ENCODE data around the gene PNPLA3.
A peak's percentile ranks its signal among the peaks of the same experiment; 100 is the strongest.

The PNPLA3 gene

DNA sequence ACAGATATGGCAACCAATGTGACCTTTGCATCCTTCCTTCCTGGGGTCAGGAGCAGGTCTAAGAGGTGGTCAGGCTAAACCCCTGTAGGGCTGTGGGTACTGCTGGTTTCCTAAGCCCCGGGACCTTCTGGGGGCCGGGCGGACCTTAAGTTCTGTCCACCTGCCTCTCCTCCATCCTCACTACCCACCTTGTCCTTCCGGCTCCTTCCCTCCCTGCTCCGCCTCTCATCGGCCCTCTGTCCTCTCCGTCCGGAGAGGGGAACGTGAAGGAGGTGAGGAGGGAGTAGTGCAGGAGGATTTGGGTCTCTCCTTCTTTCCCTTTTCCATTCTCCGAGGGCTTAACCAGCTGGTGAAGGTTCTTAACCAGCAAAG, 72.2 kb downstream of the PNPLA3 start:
- H4K20me1 ChIP-seq (ENCODE audit: control insufficient read depth, insufficient read depth, low read depth, low read length) = peaks cover 6% of the 10 kb centered on the region; the same call in 1 of the 2 replicates
- H3K79me2 ChIP-seq (ENCODE audit: control insufficient read depth, low read length) = 0 out of 2 replicates have a peak, but pooled peaks cover 7% of the 10 kb centered on the region
- H3K4me1 ChIP-seq (ENCODE audit: control insufficient read depth, low read length) = peaks cover 47% of the 10 kb centered on the region
- H3F3A ChIP-seq (ENCODE audit: control insufficient read depth, insufficient read depth) = no peaks in the 10 kb centered on the region
- H3K27me3 ChIP-seq (ENCODE audit: control insufficient read depth, low read length) = no peaks in the 10 kb centered on the region
- H3K27ac ChIP-seq (ENCODE audit: low read depth, low read length) = no peak overlapping the region
- peak overlapping the region; percentile 23 for H3K4me3 ChIP-seq (ENCODE audit: low read length)
- TF ChIP-seq, protein P1, sequence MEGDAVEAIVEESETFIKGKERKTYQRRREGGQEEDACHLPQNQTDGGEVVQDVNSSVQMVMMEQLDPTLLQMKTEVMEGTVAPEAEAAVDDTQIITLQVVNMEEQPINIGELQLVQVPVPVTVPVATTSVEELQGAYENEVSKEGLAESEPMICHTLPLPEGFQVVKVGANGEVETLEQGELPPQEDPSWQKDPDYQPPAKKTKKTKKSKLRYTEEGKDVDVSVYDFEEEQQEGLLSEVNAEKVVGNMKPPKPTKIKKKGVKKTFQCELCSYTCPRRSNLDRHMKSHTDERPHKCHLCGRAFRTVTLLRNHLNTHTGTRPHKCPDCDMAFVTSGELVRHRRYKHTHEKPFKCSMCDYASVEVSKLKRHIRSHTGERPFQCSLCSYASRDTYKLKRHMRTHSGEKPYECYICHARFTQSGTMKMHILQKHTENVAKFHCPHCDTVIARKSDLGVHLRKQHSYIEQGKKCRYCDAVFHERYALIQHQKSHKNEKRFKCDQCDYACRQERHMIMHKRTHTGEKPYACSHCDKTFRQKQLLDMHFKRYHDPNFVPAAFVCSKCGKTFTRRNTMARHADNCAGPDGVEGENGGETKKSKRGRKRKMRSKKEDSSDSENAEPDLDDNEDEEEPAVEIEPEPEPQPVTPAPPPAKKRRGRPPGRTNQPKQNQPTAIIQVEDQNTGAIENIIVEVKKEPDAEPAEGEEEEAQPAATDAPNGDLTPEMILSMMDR (IDR thresholded peaks at IDR 0.05; ENCODE audit: low read depth, low read length, poor library complexity, severe bottlenecking) = no peak
- no peak for TF ChIP-seq EZH2phosphoT487 (IDR thresholded peaks at IDR 0.05; ENCODE audit: borderline replicate concordance, low read length)
- peak overlapping the region; percentile 38 for H3K4me2 ChIP-seq (ENCODE audit: low read length)
- peaks cover 80% of the 10 kb centered on the region for H3K36me3 ChIP-seq (ENCODE audit: control insufficient read depth, low read length)
- no peaks in the 10 kb centered on the region for H3K9me3 ChIP-seq (ENCODE audit: control insufficient read depth, insufficient read depth, low read length)
- H3K9me2 ChIP-seq (replicated peaks; ENCODE audit: control insufficient read depth, low read length) = no peaks in the 10 kb centered on the region

DNA sequence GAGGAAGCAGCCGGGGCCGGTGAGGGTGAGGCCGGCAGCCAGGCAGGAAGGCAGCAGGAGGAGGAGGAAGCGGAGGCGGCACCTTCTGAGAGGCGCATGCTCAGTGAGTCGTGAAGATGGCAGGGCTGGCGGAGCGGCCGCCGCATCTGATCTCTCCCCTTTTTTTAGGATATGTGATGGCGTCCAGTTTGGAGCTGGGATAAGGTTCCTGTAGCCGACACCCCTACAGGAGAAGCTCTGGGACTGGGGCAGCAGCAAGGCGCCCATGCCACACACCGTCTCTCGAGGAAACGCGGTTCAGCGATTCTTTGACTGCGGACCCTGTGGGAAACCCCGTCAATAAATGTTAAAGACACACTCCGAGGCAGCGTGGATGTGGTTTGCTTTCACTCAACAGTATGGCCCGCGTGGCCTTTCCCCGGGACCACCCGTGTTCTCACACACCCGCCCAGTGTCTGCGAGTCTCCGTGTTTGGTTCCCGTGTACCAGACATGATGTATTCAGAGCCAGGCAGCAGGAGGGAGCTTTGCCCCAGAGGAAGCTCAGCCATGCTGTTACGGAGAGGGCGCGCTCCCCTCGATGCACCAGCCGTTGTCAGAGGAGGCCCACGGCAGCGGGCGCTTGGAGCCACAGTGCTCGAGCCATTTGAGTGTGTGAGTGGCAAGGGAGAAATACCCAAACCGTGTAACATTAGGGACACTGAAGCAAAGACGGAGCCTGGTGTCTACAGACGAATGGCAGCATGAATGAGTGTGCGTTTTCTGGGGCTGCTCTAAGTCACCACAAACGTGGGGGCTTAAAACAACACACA, 72.8 kb downstream of the PNPLA3 start:
- no peaks in the 10 kb centered on the region for H3F3A ChIP-seq (ENCODE audit: control insufficient read depth, insufficient read depth)
- no peak overlapping the region for H3K27ac ChIP-seq (ENCODE audit: low read depth, low read length)
- H3K4me1 ChIP-seq (ENCODE audit: control insufficient read depth, low read length) = peaks cover 48% of the 10 kb centered on the region
- H3K79me2 ChIP-seq (ENCODE audit: control insufficient read depth, low read length) = 0 out of 2 replicates have a peak, but pooled peaks cover 7% of the 10 kb centered on the region
- H3K27me3 ChIP-seq (ENCODE audit: control insufficient read depth, low read length) = no peaks in the 10 kb centered on the region
- H4K20me1 ChIP-seq (ENCODE audit: control insufficient read depth, insufficient read depth, low read depth, low read length) = peaks cover 6% of the 10 kb centered on the region; the same call in 1 of the 2 replicates
- peak overlapping the region; percentile 23 for H3K4me3 ChIP-seq (ENCODE audit: low read length)
- peaks cover 80% of the 10 kb centered on the region for H3K36me3 ChIP-seq (ENCODE audit: control insufficient read depth, low read length)
- H3K4me2 ChIP-seq (ENCODE audit: low read length) = peak overlapping the region; percentile 38
- TF ChIP-seq, protein P1 (IDR thresholded peaks at IDR 0.05; ENCODE audit: low read depth, low read length, poor library complexity, severe bottlenecking) = no peak
- TF ChIP-seq EZH2phosphoT487 (IDR thresholded peaks at IDR 0.05; ENCODE audit: borderline replicate concordance, low read length) = no peak
- H3K9me3 ChIP-seq (ENCODE audit: control insufficient read depth, insufficient read depth, low read length) = no peaks in the 10 kb centered on the region
- H3K9me2 ChIP-seq (replicated peaks; ENCODE audit: control insufficient read depth, low read length) = no peaks in the 10 kb centered on the region

DNA sequence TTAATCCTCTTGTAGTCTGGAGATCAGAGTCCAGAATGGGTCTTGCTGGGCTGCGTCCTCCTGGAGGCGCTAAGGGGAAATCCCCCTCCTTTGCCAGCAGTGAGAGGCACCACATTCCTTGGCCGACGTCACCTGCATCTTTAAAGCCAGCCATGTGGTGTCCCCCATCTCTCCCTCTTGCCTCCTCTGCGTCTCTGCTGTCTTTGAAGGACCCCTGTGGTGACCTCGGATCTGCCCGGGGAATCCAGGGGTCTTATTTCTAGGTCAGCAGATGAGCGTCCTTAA, 73.3 kb downstream of the PNPLA3 start:
- peaks cover 48% of the 10 kb centered on the region for H3K4me1 ChIP-seq (ENCODE audit: control insufficient read depth, low read length)
- no peak overlapping the region for H3K4me3 ChIP-seq (ENCODE audit: low read length)
- peaks cover 75% of the 10 kb centered on the region for H3K36me3 ChIP-seq (ENCODE audit: control insufficient read depth, low read length)
- no peaks in the 10 kb centered on the region for H3K27me3 ChIP-seq (ENCODE audit: control insufficient read depth, low read length)
- peaks cover 6% of the 10 kb centered on the region; the same call in 1 of the 2 replicates for H4K20me1 ChIP-seq (ENCODE audit: control insufficient read depth, insufficient read depth, low read depth, low read length)
- H3F3A ChIP-seq (ENCODE audit: control insufficient read depth, insufficient read depth) = no peaks in the 10 kb centered on the region
- no peak for TF ChIP-seq EZH2phosphoT487 (IDR thresholded peaks at IDR 0.05; ENCODE audit: borderline replicate concordance, low read length)
- TF ChIP-seq, protein P1 (IDR thresholded peaks at IDR 0.05; ENCODE audit: low read depth, low read length, poor library complexity, severe bottlenecking) = no peak
- H3K79me2 ChIP-seq (ENCODE audit: control insufficient read depth, low read length) = 0 out of 2 replicates have a peak, but pooled peaks cover 7% of the 10 kb centered on the region
- no peak overlapping the region for H3K27ac ChIP-seq (ENCODE audit: low read depth, low read length)
- no peaks in the 10 kb centered on the region for H3K9me2 ChIP-seq (replicated peaks; ENCODE audit: control insufficient read depth, low read length)
- no peak overlapping the region for H3K4me2 ChIP-seq (ENCODE audit: low read length)
- no peaks in the 10 kb centered on the region for H3K9me3 ChIP-seq (ENCODE audit: control insufficient read depth, insufficient read depth, low read length)
